GM19351 (cell line): ENCODE results near the gene MAP3K4.

Experiments
- ATAC-seq: cut with Tn5 transposase; IDR thresholded peaks from one replicate; pipeline ENCODE4 v1.9.1; 2021; ENCODE audit warnings: mild to moderate bottlenecking, moderate library complexity; ENCODE audit not compliant: unreplicated experiment

MAP3K4 gene

DNA sequence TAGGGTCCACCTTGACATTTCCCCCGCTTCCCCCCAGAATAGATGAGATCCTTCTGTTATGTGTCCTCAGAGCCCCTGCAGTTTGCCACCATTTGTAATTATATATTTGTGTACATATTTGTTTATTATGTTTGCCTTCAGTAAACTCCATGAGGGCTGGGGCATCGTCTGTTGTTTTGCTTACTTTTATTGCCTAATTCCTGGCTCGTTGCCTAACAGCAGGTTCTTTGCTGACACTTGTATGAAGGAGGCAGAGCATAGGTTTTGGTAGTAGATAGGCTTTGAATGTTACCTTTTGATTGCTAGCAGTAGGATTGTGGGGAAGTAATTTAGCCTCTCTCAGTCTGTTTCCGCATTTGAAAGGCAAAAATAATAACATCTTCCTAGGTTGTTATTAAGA is 9.9 kb downstream of the MAP3K4 start:
- ATAC-seq = no peak

DNA sequence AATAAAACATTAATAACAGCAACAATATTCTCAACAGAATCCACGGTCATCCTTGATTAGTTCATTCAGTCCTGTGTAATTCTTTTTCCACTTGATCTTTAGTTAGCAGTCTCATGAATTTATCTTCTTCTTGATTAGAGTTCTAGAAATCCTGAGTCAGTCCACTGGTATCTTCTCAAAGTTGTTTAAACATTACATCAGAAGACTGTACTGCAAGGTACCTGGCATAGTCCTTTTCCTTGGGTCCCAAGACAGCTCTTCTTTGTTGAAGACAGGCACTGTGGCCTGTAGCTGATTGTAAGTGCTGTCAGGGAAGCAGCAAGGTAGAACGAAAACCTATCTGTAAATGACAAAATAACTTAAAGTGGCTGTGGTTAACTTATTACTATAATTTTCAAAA is 11.8 kb downstream of the MAP3K4 start:
- no peak for ATAC-seq

DNA sequence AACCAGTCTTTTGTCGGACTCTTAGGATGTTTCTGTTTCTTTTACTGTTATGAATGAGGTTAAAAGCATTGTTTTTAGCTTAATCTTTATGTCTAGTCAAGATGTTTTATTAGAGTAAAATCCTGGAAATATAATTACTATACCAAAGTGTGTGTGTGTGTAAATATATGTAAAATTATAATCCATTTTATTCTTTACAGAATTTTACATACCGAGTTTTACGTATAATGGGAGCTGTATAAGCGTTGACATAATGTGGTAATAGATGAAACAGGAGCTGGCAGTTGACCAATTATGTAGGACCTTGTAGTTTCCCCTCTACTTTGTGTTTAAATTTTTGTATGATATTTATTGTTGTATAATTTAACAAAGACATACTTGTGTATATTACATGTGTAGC is 16.7 kb downstream of the MAP3K4 start:
- no peak for ATAC-seq

DNA sequence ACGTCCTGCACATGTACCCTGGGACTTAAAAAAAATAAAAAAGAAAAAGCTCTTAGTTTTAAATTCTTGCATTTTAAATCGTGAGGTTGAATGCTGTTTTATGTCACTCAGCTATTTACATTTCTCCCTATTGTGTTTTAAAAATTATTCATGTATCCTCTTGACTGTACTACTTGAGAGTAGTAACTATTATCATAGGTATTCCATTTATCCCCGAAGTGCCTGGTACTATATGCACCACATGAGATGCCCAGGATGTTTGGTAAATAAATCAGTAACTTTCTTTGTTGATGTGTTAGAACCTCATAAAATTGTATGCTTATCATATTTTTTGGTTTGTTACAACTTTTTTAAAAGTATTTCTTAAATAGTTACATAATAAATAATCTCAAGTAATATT is 18.4 kb downstream of the MAP3K4 start:
- no peak for ATAC-seq

DNA sequence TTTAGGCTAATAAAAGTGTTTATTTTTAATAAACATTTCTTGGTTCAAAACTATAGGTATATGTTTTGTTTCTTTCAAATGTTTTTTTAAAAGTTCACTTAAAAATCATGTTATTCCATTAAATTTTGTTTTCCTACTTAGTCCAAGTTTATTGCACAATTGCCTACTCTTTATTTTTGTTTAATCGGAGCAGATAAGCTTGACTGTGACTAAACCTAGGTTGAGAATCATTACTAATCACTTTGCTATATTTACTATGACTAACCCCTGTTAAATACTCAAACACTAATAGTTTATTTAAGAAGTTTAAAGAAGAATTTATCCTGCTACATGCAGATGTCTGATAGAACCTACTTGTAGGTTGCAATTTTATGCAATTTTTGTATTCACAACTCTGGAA is 18.8 kb downstream of the MAP3K4 start:
- ATAC-seq = no peak

DNA sequence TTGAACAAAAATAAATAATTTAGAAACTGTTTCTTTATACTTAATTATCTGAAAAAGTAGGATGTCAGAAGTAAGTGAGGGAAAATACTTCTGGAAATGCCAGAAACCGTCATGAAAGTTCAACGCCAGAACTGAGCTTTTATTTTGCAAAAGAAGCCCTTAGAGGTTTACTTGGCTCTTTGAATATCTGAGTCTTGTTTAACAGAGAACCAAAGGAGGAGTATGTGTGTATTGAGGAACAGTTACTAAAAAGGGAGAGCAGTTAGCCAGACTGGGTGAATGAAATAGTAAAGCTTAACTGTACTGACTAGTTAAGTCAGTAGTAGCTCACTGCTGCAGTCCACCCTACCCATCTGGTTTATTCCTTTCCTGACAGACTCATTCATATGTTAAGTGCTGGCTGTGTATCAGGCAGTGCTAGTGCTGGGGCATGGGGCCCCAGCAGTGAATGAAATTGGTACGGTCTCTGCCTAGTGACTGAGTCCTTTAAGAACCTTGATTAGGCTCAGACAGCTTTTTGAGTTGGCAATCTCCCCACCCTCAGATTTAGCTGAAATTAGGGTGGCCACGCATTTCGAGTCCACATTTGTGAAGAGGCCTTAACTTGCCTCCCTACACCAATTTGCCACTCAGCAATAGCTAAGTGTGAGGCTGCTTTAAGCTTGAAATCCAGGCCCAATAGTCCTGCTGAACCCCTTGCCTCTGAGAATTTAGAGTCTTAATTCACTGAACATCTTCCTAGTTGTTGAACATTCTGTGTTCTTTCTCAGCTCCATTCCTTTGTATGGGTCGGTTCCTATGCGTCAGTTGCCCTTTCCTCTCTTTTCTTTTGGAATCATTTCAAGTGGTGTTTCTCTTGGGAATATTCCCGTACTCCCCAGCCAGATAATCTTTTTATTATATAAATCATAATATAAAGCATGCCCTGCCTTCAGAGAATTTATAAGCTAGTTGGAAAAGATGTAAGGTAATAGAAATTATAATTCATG is 20.2 kb downstream of the MAP3K4 start:
- ATAC-seq = no peak

DNA sequence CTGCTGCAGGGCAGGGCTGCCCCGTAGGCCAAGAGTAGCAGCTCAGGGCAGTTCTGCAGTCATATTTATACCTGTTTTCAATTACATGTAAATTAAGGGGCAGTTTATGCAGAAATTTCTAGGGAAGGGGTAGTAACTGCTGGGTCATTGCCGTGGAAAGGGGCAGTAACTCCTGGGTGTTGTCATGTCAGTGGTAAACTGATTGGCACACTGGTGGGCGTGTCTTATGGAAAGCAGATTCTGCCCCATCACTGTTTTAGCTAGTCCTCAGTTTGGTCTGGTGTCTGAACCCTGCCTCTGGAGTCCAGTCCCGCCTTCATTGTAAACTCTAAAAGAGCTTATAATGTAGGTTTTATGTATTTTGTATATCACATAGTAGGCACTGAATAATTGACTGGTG is 22.1 kb downstream of the MAP3K4 start:
- ATAC-seq = no peak

DNA sequence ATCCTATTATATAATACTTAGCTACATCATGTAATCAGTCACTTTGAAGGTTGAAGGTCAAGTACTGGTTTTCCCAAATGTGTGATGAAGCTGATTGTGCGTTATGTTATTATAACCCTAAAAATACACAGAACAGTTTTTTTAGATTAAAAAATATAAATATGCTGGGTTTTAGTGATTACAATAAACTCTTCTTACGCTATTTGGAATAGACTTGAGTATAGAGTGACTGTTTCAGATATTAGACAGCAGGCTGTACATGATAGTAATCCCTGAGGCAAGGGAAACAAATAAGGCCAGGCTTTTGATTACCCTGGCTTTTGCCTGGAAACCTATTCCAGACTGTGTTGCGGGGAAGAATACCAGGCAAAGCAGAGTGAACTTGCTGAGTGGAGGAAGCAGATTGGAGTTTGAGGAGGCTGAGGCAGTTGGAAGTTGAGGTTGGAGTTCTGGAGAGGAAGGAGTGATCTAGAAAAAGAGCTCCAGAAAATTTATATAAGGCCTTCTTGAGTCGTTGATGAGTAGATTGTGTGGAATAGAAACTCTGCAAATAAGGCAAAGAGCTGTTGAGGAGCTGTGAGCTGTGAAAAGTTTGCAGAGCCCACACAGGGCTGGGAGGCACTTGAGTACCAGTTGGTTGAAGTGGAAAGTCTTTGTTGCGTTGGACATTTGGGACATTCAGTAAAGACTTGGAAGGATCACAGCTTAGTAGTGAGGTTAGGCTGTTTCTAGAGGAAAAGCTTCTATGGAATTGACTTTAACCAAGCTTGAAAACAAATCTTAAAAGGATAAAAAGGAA is 26.4 kb downstream of the MAP3K4 start:
- no peak for ATAC-seq

DNA sequence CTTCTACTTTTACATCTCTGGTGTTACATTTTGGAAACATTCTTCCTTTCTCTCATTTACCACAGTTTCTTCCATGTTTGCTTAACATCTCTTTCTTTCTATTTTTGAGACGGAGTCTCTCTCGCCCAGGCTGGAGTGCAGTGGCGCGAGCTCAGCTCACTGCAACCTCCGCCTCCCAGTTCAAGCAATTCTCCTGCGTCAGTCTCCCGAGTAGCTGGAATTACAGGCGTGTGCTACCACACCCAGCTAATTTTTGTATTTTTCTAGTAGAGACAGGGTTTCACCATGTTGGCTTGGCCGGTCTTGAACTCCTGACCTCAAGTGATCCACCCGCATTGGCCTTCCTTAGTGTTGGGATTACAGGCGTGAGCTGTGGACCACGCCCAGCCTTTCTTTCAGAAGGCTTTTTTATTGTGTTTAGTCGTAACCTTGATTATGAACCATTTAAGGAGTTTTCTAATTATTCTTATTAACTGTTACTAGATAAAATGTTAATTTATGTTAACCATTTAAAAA is 27.8 kb downstream of the MAP3K4 start:
- ATAC-seq = no peak

DNA sequence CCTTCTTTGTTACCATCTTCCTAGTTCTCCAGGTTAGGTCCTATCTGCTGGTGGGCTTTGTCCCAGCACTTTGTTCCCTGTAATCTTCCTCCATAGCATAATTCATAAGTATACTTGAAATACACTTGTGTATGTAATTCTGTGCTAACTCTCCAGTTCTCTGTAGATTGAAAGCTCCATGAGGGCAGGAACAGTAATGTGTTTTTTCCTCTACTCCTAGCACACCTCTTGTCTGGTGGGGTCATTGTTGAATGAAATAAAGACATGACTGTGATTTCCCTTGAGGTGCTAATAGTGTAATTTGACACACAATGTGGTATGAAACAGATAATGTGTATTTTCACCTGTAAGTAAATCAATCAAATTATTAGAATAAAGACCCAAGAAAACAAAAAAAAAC is 30.0 kb downstream of the MAP3K4 start:
- no peak for ATAC-seq

DNA sequence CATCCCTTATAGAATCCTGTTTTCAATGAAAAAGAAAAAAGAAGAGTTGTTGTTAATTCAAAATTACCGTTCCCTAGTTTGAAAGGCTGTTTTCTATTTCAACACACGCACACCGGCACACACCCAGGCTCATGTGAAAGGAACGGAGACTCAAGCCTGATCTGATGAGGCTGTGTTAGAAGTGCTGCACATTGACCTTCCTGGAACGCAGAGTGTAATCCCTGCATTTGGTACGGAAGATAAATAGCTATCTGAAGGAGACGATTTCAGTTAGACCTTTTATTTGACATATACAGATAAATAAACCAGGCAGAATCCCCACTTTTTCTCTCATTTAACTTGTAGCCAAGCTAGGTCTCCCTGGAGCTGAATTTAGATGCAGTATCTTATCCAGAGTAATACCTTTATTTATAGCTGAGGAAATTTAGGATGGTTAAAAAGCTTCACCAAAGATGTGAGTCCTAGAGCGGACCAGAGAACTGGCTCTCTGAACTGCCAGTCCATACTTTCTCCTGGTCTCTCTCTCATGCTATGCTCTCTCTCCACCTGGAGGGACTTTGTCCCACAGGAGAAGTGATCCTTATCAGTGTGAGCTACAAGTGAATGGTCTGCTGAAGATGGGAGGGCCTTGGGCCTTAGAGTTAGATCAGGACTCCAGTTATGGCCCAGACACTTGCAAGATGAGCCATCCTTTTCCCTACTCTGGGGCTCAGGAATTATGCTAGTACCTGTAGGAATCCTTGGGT is 30.6 kb downstream of the MAP3K4 start:
- no peak for ATAC-seq

DNA sequence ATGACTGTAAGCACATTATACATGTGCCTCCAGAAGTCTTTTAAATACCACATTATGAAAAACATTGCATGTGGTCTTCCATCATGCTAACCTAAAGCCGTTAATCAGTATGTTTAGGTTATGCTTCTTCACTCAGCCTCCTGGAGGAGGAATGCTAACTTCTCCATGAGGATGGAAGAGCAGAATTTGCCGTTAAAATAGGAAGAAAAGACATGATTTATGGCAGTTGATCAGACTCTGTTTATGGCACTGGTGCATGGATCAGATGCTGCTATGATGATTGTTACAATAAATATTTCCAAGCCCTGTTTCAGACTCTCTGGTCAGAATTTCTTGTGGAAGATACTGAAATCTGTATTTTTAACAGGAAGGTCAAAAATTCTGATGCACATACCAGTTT is 31.7 kb downstream of the MAP3K4 start:
- ATAC-seq = no peak

DNA sequence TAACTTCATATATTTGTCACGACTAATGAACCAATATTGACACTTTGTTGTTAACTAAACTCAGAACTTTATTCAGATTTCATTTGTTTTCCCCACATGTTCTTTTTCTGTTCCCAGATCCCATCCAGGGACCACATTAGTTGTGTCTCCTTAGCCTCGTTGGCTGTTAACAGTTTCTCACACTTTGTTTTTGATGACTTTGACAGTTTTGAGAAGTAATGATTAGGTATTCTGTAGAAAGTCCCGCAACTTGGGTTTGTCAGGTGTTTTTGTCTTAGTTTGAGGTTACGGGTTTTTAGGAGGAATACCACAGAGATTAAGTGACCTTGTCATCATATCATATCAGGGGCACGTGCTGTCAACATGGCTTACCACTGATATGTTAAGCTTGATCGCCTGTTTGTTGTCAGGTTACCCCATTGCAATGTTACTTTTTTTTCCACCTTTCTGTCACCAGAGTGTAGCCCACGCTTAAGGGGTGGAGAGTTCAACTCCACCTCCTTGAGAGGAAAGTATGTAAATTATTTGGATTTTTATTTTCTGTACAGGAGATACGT is 32.9 kb downstream of the MAP3K4 start:
- ATAC-seq = no peak

DNA sequence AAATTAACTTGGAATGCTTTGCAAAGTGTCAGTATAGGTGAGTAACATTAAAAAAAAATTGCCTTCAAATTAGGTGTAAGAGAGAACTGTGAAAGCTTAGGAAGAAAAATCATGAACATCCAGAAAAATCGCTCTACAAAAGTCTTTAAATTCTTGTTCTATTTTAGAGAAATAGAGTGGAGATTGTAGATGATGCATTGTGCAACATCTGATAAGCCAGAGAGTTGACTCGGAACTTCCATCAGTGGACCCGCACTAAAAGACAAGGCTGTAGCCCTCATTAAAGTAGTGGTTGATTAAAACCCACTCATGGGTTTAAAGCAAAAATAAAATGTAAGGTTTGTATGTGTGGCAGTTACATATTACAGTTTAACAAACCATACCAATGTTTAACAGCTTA is 35.8 kb downstream of the MAP3K4 start:
- ATAC-seq = no peak

DNA sequence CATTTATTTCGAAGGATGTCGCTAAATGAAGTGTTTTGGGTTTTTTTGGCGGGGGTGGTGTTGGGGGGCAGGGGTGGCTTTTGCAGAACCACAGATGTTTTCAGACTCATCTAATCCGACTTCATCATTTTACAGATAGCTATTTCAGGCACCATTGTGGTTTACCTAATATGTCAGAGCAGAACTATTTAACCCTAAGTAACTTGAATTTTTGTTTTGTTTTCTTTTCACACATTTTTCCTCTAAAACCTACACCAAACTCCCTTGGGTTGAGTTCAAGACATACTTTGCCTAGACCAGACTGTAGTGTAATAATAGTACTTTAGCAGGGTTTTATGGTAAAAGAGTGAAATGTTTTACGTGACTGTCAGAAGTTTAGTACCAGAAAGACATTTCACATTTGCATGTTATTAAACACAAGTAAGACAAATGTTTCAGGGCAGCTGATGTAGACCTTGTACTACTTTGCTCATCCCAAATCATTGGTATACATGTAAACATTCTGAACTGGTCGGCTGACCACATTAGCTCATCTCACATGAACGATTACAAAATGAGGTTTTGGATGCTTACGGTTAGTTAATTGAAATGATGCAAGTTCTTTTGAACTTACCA is 37.7 kb downstream of the MAP3K4 start:
- ATAC-seq = peak; percentile 87

DNA sequence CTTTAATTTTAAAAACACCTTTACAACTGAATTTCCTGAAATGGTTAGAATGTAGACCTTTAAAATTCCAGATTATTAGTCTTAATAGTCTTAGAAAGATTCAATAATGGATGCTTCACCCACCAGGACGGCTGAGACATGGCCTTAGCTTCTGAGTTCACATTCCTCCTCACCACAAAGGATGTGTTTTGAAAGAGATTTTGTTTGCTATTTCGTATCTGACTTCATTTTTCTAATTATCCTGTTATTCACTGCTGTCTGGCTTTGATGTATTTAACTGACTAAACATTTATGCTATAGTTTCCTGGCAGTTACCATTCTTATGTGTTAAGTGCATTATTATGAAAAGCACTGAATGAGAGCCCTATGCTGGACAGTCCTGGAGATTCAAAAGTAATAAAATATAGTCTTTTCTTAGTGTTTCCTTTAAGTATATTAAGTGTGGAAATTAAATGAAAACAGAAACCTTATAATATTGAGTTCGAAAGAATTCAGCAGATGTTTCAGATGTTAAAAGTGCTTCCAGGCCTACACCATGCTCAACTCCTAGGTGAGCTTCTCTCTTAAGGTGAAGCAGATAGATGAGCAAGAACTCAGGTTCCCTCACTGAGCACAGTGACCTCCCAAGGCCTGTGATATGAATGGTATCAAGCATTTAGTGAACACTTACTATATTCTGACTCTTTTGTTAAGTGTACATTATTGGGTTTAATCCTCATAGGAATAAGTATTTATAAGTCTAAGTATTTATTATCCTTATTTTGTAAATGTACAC is 40.3 kb downstream of the MAP3K4 start:
- no peak for ATAC-seq

DNA sequence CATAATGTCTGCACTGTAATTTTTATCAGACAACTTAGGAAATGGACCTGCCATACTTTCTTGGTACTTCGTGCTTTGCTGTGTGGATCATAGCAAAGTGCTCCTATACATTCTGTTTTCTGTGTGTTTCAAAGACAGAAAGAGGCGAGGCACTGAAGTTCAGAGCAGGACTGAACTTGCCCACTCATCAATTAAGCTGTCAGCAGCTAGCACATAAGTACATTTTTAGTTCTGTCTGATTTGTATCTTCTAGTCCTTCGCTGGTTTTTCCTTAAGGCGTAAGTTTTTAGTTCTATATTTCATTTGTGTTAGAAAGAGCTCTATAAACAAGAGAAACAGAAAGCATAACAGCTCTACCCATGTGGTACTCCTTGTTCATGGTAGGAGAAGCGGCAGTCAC is 42.1 kb downstream of the MAP3K4 start:
- no peak for ATAC-seq

DNA sequence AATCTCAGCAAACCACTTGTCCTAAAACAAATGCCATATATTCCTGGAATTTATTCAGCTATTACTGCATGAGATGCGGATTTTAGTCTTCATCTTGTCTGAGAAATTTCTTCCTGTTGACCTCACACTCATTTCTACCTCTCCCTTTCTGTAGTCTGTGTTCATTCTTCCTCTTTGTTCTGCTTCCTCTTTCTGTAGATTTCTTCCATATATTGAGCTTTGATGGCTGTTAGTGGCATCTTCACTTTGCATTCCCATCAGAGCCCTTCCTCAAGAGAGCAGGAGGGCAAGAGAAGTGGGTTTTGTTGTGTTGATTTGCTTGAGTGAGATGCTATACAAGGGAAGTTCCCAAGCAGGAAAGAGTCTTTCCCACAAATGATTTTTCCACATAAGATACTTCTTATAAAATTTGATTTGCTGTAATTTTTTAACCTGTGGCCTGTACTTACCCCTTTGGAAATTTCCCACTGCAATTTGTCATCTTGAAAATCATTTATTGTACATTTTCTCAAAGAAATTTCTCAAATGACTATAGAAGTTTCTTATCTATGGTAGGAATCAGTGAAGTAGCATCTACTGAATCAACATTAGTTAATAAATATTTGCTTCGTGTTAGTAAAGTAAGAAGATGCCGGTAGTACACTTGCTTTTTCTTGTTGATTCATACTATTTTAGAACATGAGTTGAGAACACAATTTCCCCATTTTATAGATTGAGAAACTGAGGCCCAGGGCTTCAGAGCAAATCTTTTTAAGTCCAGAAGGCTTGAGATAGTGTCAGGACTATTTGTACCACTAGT is 43.8 kb downstream of the MAP3K4 start:
- peak; percentile 41 for ATAC-seq

DNA sequence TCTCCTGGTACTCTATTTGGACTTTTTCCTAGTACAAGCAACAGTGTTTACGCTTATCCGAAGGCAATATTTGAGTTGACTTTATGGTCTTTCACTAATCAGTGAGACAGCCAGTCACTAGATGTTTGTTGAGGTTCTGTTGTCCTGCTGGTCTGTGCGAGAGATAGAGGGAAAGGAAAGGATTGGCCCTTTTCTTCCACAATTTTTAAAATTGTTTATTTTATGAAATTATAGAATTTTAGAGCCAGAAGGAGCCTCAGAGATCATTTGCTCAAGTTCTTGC is 44.4 kb downstream of the MAP3K4 start:
- no peak for ATAC-seq
